Prostate gland (tissue), 2 donors: Measurements from ENCODE around the gene RCN1.

Experiments
- CTCF ChIP-seq, 4 experiments: fragments of 200-600 bp in 2 of 4; fragments of 450-650 bp in 2 of 4; sonication (generic) in 2 of 4; IDR thresholded peaks; 1 replicate in 3 of 4; 2 replicates in 1 of 4; pipeline ENCODE4 v1.5.1; 2016 to 2019; ENCODE audit warnings: antibody characterized with exemption in 4 of 4, mild to moderate bottlenecking in 2 of 4, moderate library complexity in 2 of 4
- POLR2A ChIP-seq: fragments of 450-650 bp; IDR thresholded peaks from one replicate; pipeline ENCODE4 v1.6.1; 2016; ENCODE audit warnings: antibody characterized with exemption, mild to moderate bottlenecking
- POLR2AphosphoS5 ChIP-seq: sonication (generic); formaldehyde crosslinking; IDR thresholded peaks from one replicate; pipeline ENCODE4 v1.6.1; 2017; ENCODE audit warnings: antibody characterized with exemption

GRCh38 chr11:32143378-32143777 lies 52.5 kb downstream of the RCN1 start:
- TF ChIP-seq CTCF (IDR thresholded peaks at IDR 0.05) = no peak
- no peak for TF ChIP-seq POLR2A
- TF ChIP-seq POLR2AphosphoS5 = no peak
